HG02759 (cell line): ENCODE measurements around the gene PSMB10.
"Not testable (repeated sequence)": the region's sequence is repeated elsewhere in the genome, so short reads cannot be mapped to it uniquely, and the experiment has no call there.

Source experiments
- ATAC-seq: cut with Tn5 transposase; IDR thresholded peaks from one replicate; pipeline ENCODE4 v1.9.1; 2021; ENCODE audit warnings: mild to moderate bottlenecking, moderate library complexity; ENCODE audit not compliant: unreplicated experiment

The PSMB10 gene

DNA sequence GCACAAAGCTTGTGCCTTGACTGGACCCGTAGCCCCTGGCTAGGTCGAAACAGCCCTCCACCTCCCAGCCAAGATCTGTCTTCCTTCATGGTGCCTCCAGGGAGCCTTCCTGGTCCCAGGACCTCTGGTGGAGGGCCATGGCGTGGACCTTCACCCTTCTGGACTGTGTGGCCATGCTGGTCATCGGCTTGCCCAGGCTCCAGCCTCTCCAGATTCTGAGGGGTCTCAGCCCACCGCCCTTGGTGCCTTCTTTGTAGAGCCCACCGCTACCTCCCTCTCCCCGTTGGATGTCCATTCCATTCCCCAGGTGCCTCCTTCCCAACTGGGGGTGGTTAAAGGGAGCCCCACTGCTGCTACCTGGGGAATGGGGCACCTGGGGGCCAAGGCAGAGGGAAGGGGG is 8.5 kb downstream of the PSMB10 start:
- ATAC-seq = no peak

DNA sequence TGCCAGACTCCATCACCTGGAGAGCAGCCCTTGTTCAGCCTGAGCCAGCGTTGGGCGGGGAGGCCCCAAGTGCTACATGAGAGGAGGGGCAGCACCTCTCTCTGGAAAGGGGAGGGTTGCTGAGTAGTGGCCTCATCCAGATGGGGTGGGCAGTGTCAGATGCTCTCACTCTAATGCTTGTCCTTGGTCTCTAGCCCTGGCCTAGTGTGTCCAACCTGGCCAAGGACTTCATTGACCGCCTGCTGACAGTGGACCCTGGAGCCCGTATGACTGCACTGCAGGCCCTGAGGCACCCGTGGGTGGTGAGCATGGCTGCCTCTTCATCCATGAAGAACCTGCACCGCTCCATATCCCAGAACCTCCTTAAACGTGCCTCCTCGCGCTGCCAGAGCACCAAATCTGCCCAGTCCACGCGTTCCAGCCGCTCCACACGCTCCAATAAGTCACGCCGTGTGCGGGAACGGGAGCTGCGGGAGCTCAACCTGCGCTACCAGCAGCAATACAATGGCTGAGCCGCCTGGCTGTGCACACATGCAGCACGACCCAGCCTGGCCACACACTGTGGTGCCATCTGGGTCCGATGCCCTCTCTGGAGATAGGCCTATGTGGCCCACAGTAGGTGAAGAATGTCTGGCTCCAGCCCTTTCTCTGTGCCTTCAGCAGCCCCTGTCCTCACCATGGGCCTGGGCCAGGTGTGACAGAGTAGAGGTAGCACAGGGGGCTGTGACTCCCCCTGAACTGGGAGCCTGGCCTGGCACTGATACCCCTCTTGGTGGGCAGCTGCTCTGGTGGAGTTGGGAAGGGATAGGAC is 9.3 kb downstream of the PSMB10 start:
- no peak for ATAC-seq

DNA sequence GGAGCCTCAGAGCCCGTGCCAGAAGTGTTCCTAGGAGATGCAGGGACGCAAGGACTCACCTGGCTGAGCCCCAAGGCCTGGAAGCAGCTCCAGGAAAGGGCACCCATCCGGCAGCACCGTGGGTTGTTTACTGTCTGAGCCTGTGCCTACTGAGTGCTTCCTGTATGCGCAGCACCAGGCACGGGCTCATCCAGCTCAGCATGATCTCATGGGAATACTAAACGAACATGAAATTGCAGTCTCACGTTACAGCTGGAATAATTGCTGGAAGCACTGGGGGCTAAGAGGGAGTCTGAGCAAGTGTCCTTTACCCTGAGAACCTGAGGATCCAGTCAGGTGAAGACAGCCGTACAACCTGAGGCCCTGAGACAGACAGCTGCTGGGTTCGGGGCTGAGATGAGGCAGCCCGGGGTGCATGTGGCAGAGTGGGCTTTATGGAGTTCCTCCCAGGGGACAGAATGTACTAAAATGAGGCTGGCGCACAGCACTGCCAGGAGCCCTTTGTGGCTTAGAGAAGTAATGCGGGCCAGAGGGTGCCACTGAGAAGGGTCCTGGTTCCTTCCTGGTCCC is 10.4 kb downstream of the PSMB10 start:
- no peak for ATAC-seq

DNA sequence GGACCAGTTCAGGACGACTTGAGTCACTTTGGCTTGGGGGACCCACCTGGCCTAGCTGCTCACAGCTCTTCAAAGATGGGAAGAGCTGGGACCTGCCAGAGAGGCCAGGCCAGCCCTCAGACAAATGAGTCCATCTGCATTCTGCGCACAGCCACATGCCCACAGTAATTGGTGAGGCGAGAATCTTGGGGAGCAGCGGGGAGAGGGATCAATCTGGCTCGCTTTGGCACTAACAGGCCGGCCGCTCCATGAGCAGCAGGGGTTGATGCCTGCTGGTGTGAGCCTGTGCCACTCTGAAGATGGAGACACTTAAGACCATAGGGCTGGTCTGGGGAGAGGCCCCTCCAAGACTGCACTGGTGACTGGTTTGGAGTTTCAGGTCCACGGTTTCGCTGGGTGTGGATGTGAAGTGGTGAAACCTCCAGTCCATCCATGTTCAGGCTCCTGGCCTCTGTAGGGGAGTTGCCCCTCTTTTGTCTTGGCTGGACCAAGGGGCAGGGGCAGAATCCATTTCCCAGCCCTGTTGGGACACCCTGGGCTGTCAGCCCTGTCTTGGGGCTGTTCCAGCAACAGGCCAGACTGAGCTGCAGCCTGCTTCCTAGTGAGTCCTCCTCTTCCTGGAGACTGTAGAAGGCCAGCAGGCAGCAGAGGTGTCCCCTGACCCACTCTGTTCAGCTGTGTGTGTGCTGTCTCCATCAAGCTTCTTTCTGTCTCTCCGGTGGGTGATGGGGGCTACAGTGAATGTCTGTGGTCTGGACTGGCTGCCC is 12.3 kb downstream of the PSMB10 start:
- ATAC-seq = no peak

DNA sequence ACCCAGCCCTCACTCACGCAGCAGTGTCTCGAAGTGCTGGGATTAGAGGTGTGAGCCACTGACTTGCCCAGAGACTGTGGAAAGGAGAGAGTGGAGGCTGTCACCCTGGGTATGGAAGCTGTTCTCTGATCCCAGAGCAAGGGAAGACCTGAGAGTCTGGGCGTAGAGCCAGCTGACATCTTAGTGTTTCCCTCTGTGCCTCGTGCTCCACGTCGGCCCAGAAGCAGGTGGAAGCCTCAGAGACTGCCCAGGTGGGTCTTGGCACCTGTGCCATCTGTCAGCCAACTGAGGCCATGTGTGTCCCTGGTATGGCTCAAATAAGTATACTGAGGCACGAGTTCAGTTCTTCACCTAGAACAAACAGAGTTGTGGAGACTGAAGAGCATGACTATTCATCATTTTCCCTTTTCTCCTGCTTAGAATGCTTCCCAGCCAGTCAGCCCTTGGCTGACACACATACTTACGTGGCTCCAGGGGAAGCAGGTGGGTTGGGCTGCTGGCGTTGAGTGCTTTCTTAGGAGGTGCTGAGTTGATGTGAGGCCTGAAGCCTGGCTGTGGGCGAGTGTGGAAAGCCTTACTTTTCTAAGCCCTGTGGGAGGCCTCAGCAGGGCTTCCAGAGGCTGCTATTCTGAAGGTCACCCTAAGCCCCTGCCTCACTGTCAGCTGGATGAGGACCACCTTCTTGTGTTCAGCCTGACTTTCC is 13.1 kb downstream of the PSMB10 start:
- ATAC-seq = no peak

DNA sequence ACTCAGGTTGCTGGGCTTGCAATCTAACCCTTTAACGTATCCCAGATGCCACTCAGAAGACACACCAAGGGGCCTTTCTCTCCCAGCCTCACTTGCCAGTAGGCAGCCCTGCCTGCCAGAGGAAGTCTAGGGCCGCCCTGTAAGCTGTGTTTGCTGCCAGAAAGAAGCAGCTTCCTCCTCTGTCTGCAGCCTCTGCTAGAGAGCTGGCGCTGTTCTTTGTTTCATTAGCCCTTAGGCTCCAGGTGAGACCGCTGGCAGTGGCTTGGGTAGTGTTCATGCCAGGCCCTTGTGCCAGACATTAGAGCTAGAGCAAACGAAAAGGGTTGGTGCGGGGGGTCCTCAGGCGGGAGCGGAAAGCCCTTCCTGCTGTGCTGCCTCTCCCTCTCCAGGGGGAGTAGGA is 13.9 kb downstream of the PSMB10 start:
- no peak for ATAC-seq

DNA sequence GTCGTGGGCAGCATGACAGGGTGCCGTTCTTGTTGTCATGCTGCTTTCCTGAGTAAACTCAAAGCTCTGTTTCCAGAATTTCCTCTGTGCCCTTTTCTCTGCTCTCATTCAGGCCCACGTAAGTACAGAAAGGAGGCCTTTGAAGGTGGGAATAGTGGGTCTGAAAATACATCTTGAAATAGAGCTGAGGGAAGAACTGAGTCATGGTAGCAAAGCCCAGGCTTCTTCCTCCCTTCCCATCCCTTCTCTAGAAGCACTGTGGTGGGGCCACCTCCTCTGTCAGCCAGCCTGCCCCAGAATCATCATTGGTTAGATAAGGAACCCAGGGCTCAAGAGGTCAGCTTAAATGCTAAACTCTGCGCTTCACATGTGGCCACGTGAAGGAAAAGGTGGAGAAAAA is 14.4 kb downstream of the PSMB10 start:
- no peak for ATAC-seq

DNA sequence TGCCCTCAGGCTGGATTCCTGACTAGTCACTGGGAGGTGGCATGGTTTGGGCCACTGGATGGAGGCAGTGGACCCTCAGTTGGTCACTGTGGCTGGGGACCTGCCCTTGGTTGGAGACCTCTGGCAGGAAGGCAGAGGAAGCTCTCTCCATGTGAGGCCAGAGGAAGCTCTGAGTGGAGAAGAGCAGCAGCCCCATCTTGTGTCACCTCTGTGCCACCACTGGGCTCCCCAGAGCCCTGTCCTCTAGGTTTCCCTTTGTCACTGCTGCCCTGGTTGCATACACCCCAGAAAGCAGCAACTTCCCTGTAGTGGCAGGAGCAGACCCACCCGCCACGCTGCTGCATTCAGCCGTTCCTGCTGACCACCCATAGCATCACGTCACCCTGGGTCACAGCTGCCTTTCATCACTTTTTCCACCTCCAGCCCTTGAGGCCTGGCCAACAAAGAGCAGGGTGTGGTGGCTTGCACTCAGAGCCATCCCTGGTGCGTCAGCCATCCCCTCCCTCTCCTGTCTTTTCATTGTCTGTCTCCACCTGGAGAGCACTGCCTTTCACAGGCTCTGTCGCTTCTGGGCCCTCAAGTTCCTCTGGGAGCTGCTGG is 16.9 kb downstream of the PSMB10 start:
- no peak for ATAC-seq

DNA sequence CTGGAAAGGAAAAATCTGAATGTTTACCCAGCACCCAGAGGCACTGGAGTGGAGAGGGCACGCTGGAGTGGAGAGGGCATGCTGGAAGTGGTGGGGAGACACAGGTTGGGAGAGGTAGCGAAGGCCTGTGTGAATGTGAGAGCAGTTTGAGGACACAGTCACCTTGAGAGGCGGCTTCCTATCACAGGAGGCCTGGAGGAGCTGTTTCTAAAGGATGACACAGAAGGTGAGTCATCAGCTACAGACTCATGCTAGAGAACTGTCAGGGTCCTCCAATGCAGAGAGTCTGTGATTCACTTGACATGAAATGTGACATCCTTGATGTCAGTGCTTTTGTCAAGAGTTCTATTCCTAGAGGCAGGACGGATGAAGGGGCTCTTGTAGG is 18.8 kb downstream of the PSMB10 start:
- ATAC-seq = no peak

DNA sequence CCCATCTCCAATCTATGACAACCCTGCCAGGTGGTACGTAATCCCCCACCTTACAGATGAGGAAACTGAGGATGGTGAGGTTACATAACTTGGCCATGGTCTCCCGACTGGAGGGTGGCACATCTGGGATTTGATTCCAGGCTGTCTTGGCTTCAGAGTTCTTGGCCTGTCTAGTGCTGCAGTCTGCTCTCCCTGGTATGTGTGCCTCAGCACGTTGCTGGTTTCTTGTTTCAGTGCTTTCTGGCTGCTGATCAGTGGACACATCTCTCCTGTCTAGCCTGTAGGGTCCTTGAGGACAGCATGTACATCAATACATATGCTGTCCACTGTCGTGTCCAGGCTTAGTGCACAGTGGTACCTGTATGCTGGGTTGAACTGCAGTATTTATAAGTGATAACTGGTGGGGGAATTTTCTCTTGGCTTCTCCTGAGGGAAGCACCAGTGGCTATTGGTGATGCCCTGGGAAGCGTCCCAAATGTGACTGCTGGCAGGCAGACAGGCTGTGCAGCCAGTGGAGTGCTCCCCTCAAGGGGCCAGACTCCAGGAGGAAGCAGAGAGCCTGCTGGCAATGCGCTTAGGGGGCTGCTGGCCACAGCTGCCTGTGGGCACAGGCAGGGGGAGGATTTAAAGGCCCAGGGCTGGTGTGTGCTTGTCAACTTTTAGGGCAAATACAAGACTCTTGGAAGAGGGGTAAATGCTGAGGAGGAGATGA is 19.4 kb downstream of the PSMB10 start:
- no peak for ATAC-seq

DNA sequence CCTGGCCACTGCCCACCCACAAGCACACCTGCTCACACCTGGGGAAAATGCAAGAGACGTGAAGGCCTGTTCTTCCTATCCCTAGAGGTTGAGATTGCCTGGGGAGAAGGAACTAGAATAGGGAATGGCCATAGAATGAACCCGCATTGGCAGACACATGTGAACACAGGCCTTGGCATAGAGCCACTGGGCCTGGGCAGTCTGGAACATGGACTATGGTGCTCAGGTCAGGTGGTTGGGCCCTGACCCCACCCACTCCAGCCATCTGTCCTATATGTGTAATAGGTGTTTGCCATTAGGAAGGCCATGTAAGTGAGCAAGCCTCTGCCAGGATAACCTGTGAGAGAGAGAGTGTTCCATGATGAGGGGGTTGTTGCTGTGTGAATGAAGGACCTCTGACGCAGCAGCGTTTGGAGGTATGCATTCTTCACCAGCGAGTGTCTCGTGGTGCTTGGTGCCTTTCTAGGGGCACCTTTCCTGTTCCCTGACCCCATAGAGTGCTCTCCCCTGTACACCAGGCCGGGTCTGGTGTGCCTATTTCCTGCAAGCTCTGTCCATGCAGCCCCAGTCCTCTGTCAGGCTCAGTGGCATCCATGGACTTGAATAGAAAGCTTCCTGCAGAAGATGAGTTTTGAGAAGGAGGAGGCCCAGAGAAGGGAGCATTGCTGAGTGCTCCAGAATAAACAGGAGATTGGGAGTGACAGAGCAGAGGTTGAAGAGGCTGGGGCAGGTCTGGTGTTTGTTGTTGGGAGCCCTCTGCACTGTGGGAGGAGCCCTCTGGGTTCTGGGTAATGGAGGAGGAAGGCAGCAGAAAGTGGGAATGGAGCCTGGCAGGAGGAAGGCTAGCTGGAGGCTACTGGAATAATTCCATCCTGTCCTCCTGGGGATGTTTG is 20.6 kb downstream of the PSMB10 start:
- no peak for ATAC-seq

DNA sequence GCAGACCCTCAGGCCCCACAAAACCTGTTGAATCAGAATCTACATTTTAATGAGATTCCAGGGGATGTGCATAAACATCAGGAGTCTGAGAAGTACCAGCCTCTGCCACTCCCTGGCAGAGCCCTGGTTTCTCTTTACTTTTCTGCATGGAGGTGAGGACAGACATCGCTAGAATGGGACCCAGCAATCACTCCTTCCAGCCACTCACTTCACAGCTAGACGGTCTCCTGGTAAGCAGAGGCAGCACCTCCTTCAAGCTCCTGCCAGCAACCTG is 21.2 kb downstream of the PSMB10 start:
- ATAC-seq = not testable (repeated sequence)

DNA sequence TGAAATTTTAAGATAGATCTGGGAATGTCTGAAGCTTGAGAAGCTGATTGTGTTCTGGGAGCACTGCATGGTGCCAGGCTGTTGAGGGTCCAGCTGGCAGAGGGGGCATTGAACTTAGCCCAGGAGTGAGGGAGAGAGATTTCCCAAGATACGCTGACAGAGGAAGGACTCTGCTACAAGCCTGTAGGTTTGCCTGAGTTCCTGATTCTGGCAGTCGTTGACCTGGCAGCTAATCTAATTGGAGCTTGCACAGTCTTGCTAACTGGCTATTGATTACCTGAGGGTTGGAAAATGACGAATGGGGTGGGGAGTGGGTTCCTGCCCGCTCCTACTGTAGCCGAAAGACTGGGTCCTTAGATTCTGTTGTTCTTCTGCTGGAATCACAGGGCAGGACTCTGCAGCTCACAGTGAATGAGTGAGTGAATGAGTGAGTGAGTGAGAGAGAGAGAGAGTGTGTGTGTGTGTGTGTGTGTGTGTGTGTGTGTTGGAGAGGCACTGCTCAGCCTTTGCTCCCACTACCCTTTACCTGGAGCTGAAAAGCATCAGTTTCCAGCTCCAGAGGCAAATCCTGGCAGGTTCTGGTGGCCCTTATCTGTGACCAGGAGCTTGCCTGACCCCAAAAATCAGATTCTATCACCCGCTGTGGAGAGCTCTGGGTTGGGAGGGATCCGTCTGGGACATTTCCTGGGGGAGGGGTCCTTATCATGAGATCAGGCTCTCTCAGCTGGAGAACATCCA is 21.7 kb downstream of the PSMB10 start:
- no peak for ATAC-seq

DNA sequence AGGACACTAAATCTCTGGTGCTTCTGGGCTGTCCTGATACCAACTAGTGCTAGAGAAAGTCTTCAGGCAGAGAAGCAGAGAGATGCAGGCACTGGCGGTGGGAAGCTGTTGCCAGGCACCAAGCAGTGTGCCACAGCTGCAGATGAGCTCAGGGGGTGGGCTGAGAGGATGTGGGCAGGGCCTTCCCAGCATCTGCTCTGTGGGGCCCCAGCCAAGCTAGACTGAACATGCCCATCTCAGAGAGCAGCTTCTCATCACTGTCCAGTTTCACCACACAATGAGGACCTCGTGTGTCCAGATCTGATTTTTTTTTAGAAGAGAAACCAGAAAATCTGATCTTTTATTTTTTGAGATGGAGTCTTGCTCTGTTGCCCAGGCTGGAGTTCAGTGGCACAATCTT is 26.5 kb downstream of the PSMB10 start:
- no peak for ATAC-seq

DNA sequence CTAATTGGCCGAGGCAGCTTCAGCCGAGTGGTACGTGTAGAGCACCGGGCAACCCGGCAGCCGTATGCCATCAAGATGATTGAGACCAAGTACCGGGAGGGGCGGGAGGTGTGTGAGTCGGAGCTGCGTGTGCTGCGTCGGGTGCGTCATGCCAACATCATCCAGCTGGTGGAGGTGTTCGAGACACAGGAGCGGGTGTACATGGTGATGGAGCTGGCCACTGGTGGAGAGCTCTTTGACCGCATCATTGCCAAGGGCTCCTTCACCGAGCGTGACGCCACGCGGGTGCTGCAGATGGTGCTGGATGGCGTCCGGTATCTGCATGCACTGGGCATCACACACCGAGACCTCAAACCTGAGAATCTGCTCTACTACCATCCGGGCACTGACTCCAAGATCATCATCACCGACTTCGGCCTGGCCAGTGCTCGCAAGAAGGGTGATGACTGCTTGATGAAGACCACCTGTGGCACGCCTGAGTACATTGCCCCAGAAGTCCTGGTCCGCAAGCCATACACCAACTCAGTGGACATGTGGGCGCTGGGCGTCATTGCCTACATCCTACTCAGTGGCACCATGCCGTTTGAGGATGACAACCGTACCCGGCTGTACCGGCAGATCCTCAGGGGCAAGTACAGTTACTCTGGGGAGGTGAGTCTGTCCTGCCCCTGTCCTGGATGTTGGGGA is 27.5 kb downstream of the PSMB10 start:
- no peak for ATAC-seq

DNA sequence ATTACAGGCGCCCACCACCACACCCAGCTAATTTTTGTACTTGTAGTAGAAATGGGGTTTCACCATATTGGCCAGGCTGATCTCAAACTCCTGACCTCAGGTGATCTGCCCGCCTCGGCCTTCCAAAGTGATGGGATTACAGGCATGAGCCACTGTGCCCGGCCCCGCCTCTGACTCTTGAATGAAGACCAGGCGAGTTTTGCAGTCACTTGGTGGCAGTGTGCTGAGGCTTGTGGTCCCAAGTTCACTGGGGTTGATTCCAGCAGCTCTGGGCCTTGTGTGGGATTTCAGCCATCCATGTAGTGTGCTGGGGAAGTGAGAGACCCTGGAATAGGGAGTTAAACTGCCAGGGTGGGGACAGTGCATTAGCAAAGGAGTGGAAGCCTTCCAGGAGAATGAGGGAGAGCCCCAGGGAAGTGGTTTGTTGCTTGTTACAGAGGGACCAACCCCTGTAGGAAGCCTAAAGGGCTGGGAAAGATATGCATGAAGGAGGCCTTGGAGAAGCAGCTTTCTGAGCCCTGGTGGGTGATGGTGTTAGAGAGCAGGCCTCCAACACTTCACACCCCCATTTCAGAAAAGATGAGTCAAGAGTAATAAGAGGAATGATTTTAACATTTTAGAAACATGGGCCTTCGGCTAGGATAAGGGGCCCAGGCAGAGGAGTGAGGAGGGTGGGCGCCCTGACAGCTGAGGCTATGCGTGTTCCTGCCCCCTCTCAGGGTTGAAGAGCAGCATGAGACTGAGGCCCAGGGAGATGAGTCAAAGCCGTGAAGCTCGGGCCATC is 29.1 kb downstream of the PSMB10 start:
- no peak for ATAC-seq

DNA sequence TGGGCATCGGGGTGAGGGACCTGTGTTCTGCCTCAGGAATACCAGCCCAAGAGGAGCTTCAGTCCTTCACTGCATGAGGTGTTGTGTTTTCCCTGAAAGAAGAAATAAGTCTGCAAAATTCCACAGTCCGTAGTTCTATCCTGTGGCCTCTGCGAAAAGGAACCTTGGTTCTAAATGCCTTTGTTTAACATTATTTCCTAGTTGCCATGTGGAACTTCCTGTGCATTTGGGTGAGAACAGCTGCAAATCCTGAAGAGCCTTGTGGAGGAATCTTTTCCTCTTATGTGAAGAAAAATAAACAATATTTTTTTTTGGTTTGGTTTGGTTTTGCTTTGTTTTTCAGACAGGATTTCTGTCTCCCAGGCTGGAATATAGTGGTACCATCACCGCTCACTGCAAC is 33.8 kb downstream of the PSMB10 start:
- ATAC-seq = no peak

DNA sequence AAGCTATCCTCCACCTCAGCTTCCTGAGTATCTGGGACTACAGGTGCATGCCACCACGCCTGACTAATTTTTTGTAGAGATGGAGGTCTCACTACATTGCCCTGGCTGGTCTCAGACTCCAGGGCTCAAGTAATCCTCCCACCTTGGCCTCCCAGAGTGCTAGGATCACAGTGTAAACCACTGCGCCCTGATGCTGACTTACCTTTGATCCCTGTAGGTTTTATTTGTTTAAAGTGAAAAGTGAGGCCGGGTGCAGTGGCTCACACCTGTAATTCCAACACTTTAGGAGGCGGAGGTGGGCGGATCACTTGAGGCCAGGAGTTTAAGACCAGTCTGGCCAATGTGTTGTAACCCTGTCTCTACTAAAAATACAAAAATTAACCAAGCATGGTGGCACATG is 34.9 kb downstream of the PSMB10 start:
- no peak for ATAC-seq
